Neuron (in vitro differentiated cells): ENCODE results near the gene MGRN1.

Source experiments
- H2AFZ ChIP-seq: one replicate; pipeline ENCODE4 v1.6.1; 2013; ENCODE audit warnings: low read depth, mild to moderate bottlenecking, inconsistent platforms, low read length, moderate library complexity
- H3K27me3 ChIP-seq: one replicate; pipeline ENCODE4 v1.6.1; 2013; ENCODE audit warnings: low read length; ENCODE audit not compliant: insufficient read depth
- H3K36me3 ChIP-seq: one replicate; pipeline ENCODE4 v1.6.1; 2013; ENCODE audit warnings: low read length; ENCODE audit not compliant: insufficient read depth
- H3K4me1 ChIP-seq: one replicate; pipeline ENCODE4 v1.6.1; 2013; ENCODE audit warnings: low read length; ENCODE audit not compliant: insufficient read depth
- H3K4me3 ChIP-seq: 2 replicates; pipeline ENCODE4 v1.5.1; 2013; ENCODE audit warnings: mild to moderate bottlenecking, low read length, moderate library complexity
- H3K9me3 ChIP-seq: one replicate; pipeline ENCODE4 v1.6.1; 2013; ENCODE audit warnings: low read length

MGRN1 gene

GRCh38 chr16:4624015-4624826, at the start of gene MGRN1:
TSS of gene MGRN1 (plus strand) at chr16:4624826. CDS start at chr16:4624961, 135 bp downstream.
- no peaks in the 10 kb centered on the region for H3K27me3 ChIP-seq
- peak within 1 kb of the TSS; percentile 10 for H2AFZ ChIP-seq
- H3K36me3 ChIP-seq: peaks cover 7% of the 10 kb centered on the region
- peaks cover 11% of the 10 kb centered on the region for H3K4me1 ChIP-seq
- H3K4me3 ChIP-seq: peak within 1 kb of the TSS; percentile 94
- H3K9me3 ChIP-seq: no peaks in the 10 kb centered on the region

- H3K4me1 ChIP-seq: peaks cover 5% of the 10 kb centered on the region
- no peak overlapping the region for H2AFZ ChIP-seq
- H3K36me3 ChIP-seq: no peaks in the 10 kb centered on the region
- H3K4me3 ChIP-seq: no peak overlapping the region
- H3K27me3 ChIP-seq: no peaks in the 10 kb centered on the region
- H3K9me3 ChIP-seq: no peaks in the 10 kb centered on the region
Measured at GRCh38 chr16:4574919-4575705, 49.5 kb upstream of the MGRN1 start.

- Histone ChIP-seq H3K36me3 (no peaks in the 10 kb centered on the region), H3K27me3 (no peaks in the 10 kb centered on the region), H3K4me3 (no peak overlapping the region), H3K9me3 (no peaks in the 10 kb centered on the region), H2AFZ (no peak overlapping the region), H3K4me1 (no peaks in the 10 kb centered on the region)
Measured at GRCh38 chr16:4576008-4576407, 48.6 kb upstream of the MGRN1 start.

GRCh38 chr16:4578961-4579530, 45.6 kb upstream of the MGRN1 start:
- H3K27me3 ChIP-seq: no peaks in the 10 kb centered on the region

GRCh38 chr16:4580250-4580649, 44.4 kb upstream of the MGRN1 start:
- no peak overlapping the region for H3K4me3 ChIP-seq
- no peaks in the 10 kb centered on the region for H3K27me3 ChIP-seq
- no peaks in the 10 kb centered on the region for H3K36me3 ChIP-seq
- no peaks in the 10 kb centered on the region for H3K9me3 ChIP-seq
- H3K4me1 ChIP-seq: no peaks in the 10 kb centered on the region
- no peak overlapping the region for H2AFZ ChIP-seq

More at GRCh38 chr16:4578961-4579530, 45.6 kb upstream of the MGRN1 start:
- H3K4me3 ChIP-seq: no peak overlapping the region
- H3K9me3 ChIP-seq: no peaks in the 10 kb centered on the region
- H3K4me1 ChIP-seq: no peaks in the 10 kb centered on the region
- no peak overlapping the region for H2AFZ ChIP-seq
- no peaks in the 10 kb centered on the region for H3K36me3 ChIP-seq

GRCh38 chr16:4583906-4584305, 40.7 kb upstream of the MGRN1 start:
- H3K9me3 ChIP-seq: no peaks in the 10 kb centered on the region
- no peaks in the 10 kb centered on the region for H3K27me3 ChIP-seq
- H3K4me1 ChIP-seq: no peaks in the 10 kb centered on the region
- H3K4me3 ChIP-seq: no peak overlapping the region
- no peaks in the 10 kb centered on the region for H3K36me3 ChIP-seq
- no peak overlapping the region for H2AFZ ChIP-seq

- no peak overlapping the region for H3K4me3 ChIP-seq
- no peak overlapping the region for H2AFZ ChIP-seq
- no peaks in the 10 kb centered on the region for H3K36me3 ChIP-seq
- no peaks in the 10 kb centered on the region for H3K27me3 ChIP-seq
- H3K9me3 ChIP-seq: no peaks in the 10 kb centered on the region
- H3K4me1 ChIP-seq: no peaks in the 10 kb centered on the region
Measured at GRCh38 chr16:4586291-4586690, 38.3 kb upstream of the MGRN1 start.

- Histone ChIP-seq H3K27me3 (no peaks in the 10 kb centered on the region), H3K4me1 (peaks cover 5% of the 10 kb centered on the region), H2AFZ (no peak overlapping the region), H3K36me3 (no peaks in the 10 kb centered on the region), H3K9me3 (no peaks in the 10 kb centered on the region), H3K4me3 (no peak overlapping the region)
Measured at GRCh38 chr16:4588386-4588785, 36.2 kb upstream of the MGRN1 start.

GRCh38 chr16:4588961-4589360, 35.7 kb upstream of the MGRN1 start:
- Histone ChIP-seq H3K4me1 (peaks cover 5% of the 10 kb centered on the region), H3K4me3 (no peak overlapping the region), H3K27me3 (no peaks in the 10 kb centered on the region), H2AFZ (no peak overlapping the region), H3K36me3 (no peaks in the 10 kb centered on the region), H3K9me3 (no peaks in the 10 kb centered on the region)

- H3K36me3 ChIP-seq: no peaks in the 10 kb centered on the region
- H2AFZ ChIP-seq: no peak overlapping the region
- no peak overlapping the region for H3K4me3 ChIP-seq
- H3K27me3 ChIP-seq: no peaks in the 10 kb centered on the region
- H3K4me1 ChIP-seq: peaks cover 5% of the 10 kb centered on the region
- no peaks in the 10 kb centered on the region for H3K9me3 ChIP-seq
Measured at GRCh38 chr16:4591191-4591590, 33.4 kb upstream of the MGRN1 start.

- Histone ChIP-seq H3K9me3 (no peaks in the 10 kb centered on the region), H3K36me3 (no peaks in the 10 kb centered on the region), H2AFZ (no peak overlapping the region), H3K4me1 (peaks cover 5% of the 10 kb centered on the region), H3K27me3 (no peaks in the 10 kb centered on the region), H3K4me3 (no peak overlapping the region)
Measured at GRCh38 chr16:4591706-4592470, 32.7 kb upstream of the MGRN1 start.

GRCh38 chr16:4593086-4593485, 31.5 kb upstream of the MGRN1 start:
- Histone ChIP-seq H3K4me1 (peaks cover 5% of the 10 kb centered on the region), H2AFZ (no peak overlapping the region), H3K9me3 (no peaks in the 10 kb centered on the region), H3K4me3 (no peak overlapping the region), H3K36me3 (no peaks in the 10 kb centered on the region), H3K27me3 (no peaks in the 10 kb centered on the region)
